G401 (cell line): ENCODE results near the gene ZMIZ1. TPM values are rescaled to one million over a fixed set of nuclear protein-coding genes. Genes with fewer than 3 reads are reported as not detected.

Experiments
- DNase-seq: peaks from one replicate; pipeline ENCODE4 v3.0.0-alpha.2; 2015; ENCODE audit warnings: low spot score
- in situ Hi-C: cut with HindIII; loops from 2 replicates; pipeline ENCODE4 v1.10.0; 2016; ENCODE audit warnings: low sequenced_read_pairs, mixed read lengths
- total RNA-seq: library from RNA; depleted of rRNA; stranded (reverse); fragments of >200 nt; shearing (Covaris generic); gene quantifications from 2 replicates; pipeline ENCODE4 v1.2.3, GENCODE V29; 2014

ZMIZ1 gene
- total RNA-seq, 1 experiment from 2014 or later: 2.3 TPM

DNA sequence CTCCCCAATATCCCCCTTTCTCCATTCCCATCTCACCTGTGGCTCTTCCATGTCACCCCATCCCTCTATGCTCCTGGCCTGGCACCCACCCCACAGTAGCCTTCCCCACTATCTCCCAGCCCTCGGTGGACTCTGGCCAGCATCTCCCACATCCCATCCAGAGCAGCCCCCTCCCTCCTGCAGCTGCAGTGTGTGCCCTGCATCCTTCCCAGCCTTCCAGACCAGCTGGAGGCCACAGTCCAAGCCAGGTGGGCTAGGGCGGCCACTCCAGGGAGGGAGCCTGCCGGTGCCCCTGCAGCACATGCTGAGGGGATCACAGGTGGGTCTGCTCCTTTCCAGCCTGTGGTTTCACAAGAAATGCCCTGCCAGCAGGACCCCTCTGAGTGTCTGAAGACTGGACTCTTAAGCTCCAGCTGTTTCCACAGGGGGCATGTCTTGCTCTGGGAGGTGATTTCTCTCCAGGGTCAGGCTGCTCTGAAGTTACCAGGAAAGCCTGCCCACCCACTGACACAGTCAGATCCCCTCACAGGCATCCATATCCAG is 187.6 kb downstream of the ZMIZ1 start:
- DNase-seq: no peak

DNA sequence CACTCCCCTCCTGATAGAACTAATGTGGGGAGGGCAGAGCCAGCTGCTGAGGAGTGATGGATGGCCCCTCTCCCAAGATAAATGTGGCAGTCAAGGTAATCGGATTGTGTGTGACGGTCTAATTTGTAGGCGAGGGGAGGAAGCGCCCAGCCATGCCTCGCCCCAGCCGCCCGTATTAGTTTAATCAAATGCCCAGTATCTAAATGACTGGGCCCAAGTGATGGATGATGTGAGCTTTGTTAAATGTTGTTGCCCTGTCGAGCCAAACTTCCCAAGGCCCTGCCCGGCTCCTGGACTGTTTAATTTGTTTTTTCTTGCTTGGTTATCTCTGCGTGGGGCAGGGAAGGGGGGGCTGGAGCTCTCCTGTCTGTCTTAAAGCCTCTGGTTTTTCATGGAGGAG is 190.1 kb downstream of the ZMIZ1 start:
- in situ Hi-C loops: no loop called here
- no peak for DNase-seq

More for the DNA sequence above, 187.6 kb downstream of the ZMIZ1 start:
- in situ Hi-C loops: no loop called here

DNA sequence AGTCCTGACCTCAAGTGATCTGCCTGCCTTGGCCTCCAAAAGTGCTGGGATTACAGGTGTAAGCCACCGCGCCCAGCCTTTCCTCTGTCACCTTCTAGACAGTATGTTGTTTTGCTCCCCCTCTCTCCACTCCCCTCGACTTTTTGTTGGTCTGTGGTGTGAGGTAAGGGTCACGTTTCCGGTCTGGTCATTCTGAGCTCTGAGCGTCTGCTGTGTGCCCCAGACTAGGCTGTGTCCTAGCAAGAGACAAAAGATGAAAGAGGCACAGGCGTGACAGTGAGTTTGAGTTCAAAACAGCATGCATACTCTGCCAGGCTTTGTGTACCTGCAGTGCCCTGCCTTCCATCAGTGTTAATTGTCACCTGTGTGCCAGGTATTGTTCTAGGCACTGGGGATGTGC is 191.1 kb downstream of the ZMIZ1 start:
- in situ Hi-C loops: no loop called here

DNA sequence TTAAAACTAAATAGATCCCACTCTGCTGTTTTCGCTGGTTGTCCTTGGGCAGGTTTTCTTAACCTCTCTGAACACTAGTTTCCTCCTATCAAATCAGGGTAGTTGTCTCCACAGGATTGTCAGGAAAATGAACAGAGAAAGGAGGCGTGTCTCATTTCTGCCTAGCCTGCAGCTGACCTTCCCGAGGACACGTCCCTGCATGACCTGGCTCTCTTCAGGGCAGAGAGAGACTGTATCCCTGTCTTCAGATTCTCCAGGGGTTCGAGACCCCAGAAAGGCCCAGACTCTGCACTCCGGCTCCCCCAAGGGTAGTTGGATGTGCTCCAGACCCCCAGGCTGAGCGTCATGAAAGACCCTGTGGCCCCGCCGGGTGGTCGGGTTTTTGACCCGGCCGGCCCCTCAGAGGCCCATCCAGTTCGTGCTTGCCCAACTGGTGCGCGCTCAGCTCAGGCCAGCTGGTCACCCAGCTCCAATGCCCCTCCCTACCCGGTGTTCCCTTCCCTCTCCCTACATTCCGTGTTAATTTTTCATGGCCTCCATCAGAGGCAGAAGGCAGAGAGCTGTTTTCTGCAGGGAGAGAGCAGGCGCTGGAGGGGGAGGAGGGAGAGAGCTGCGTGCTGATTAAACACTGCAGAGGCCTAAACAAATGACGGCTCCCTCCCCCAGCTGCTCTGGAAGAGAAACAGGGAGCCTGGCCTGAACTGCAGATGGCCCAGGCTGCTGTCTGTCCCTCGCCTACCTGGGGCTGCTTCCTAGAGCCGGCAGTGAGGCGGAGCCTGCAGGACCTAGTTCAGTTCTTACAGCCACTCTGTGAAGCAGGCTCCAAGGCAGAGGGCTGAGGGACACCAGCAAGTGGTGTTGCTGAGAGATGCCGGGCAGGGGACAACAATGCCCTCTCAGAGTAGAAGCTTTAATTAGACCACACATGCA is 192.3 kb downstream of the ZMIZ1 start:
- DNase-seq: peak; percentile 82
- in situ Hi-C loops: no loop called here

More for the DNA sequence above, 191.1 kb downstream of the ZMIZ1 start:
- no peak for DNase-seq

DNA sequence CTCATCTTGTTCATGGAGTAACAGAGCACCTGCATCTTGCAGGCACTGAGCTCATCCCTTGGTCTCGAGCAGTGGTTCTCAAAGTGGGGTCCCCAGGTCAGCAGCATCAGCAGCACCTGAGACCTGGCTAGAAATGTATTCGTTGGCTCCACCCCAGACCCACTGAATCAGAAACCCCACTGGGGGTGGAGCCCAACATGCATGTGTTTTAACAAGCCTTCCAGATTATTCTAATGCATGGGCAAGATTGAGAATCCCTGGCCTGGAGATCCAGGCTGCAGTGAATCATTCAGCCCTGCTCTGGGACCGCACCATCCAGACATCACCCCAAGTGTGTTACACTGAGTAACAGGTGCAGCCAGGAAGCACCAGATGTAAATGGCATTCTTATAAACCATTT is 193.4 kb downstream of the ZMIZ1 start:
- in situ Hi-C loops: no loop called here
- no peak for DNase-seq

GRCh38 chr10:79262959-79263746 is 194.4 kb downstream of the ZMIZ1 start:
- no peak for DNase-seq
- in situ Hi-C loops: no loop called here

GRCh38 chr10:79263939-79264338 is 195.2 kb downstream of the ZMIZ1 start:
- DNase-seq: no peak
- in situ Hi-C loops: no loop called here

GRCh38 chr10:79264942-79265341 is 196.2 kb downstream of the ZMIZ1 start:
- no peak for DNase-seq

DNA sequence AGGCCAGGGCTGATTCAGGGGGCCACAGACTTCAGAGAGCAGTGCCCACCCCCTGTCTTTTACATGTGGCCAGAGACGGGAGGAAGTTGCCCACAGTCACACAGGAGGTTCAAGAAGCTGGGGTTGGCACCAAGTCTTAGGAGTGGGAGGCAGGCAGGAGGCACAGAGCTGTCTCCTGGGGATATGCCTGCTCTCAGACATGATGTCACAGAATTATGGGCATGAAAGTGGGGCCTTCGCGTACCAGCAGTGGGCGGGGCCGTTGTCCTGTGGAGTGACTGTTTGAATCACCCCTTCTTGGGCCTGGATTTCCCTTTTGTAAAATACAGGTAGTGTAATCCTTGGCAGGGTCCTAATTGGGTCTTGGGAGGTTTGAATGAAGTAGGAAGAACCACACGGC is 197.3 kb downstream of the ZMIZ1 start:
- in situ Hi-C loops: no loop called here
- no peak for DNase-seq

More at GRCh38 chr10:79264942-79265341, 196.2 kb downstream of the ZMIZ1 start:
- in situ Hi-C loops: no loop called here

DNA sequence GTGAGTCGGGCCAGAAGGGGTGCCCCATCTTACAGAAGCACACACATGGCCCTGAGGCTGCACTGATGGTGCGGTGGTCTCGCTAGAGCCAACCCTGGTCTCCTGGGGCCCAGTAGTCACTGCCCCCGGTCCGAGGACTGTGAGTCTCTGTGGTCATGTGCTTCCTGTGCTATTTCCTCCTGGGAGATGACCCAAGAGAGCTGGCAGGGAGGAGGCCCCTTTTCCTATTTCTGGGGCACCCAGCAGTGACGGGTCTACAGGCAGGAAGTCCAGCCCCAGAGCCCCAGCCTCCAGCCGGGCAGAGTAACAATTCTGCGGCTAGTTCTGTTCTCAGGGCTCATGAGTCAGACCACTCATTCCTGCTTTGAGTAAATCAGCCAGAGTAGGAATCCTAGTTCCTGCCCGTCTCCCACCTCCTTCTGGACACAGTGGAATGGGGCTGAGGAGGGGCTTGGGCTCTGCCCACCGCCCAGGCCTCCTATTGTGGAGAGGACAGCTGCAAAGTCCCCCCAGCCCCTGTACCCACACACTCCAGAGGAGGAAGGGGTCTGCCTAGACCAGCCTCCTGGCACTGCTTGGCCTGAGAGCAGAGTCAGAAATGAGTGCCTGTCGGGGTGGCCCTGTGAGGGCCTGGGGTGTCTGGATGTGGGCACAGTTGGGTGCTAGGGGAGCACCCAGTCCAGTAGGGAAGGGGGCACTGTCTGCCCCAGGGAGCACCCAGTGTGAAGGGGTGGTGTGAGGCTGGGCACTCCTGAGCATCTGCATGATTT is 198.0 kb downstream of the ZMIZ1 start:
- DNase-seq: no peak
- in situ Hi-C loops: no loop called here

DNA sequence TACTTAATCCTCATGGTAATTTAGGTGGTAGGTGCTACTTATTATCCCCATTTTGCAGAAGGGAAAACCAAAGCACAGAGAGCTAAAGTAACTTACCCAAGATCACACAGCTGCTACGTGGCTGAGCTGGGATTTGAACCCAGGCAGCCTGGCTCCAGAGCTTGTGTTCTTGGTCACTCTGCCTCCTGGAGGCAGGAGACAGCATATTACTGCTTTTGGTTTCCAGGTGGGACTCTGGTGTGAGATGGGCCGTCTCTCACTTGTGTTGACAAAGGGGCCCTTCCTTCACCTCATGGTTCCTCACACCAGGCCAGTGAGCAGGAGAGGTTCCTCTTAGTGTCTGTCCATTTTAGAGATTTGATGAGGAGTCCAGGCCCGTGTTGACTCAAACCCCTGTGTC is 198.7 kb downstream of the ZMIZ1 start:
- no peak for DNase-seq
- in situ Hi-C loops: no loop called here

- in situ Hi-C loops: no loop called here
- DNase-seq: no peak
Observed at GRCh38 chr10:79268161-79268601, 199.4 kb downstream of the ZMIZ1 start.

DNA sequence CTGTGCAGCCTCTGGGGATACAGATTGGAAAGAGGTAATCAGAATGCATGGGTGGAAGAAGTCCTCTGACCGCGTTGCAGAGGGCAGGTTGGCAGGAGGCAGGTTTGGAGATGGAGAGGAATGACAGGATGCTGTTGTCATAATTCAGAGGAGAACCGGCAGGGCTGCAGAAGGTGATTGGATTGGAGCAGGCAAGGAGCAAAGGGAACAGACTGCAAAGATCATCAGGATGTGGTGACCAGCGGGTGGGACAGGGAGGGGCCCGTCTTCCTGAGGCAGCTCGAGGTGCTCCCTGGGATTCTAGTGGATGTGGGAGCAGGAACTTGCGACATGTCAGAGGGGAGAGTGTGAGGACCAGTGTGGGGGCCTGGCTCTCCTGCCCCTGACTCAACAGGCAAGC is 200.0 kb downstream of the ZMIZ1 start:
- in situ Hi-C loops: no loop called here
- no peak for DNase-seq

- in situ Hi-C loops: no loop called here
- DNase-seq: no peak
Observed at GRCh38 chr10:79269443-79269842, 200.7 kb downstream of the ZMIZ1 start.

DNA sequence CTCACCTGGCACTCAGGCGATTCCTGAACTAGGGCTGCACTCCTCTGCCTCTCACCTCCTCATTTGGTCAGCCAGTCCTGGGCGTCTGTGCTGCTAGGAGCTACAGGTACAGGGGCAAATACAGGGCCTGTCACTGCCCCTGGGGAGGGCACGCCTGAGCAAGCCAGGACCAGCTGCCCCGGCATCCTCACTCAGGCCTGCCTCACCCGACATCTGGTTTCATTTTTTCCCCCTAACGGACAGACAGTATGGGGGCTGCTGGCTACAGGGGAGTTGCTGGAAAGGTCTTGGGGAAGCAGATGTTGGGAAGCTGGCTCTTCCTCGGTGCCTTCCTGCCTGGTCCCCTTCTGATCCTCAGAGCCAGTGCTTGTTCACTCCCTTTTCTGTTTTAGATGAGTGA is 201.2 kb downstream of the ZMIZ1 start:
- in situ Hi-C loops: no loop called here
- no peak for DNase-seq

DNA sequence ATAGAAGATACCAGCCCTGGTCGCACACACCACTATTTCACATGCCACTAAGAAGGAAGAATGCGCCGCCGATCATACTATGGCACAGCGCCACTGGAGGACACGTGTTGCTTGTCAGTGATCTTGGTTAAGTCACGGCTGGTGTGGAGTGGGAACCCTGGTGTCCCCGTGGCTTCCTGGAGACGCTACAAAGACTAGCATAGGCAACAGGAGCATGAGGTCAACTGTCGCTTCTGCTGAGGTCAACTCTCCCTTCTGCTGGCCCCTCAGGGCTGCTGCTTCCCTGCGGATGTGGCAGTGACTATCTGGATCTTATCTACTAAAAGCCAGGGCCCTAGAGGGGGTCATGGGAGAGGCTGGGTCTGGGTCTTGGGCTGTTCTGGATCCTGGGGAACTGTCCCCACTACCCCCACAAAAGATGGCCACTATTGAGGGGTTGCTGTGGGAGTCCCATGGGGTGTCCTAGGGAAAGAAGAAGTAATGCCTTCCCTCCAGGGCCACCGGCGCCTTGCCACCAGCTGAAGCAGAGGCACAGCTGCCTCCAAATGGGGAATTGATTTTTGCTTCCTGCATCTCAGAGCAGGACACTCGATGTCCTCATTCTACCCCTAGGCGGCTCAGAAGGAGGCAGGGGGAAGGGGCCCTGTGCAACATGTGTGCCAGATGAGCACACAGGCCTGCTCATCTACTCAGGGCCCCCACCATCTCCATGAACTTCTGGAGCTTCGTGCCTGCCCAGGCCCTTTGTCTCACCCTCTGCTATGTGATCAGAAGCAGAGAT is 201.9 kb downstream of the ZMIZ1 start:
- in situ Hi-C loops: no loop called here
- no peak for DNase-seq

GRCh38 chr10:79272353-79272752 is 203.6 kb downstream of the ZMIZ1 start:
- in situ Hi-C loops: no loop called here
- no peak for DNase-seq

DNA sequence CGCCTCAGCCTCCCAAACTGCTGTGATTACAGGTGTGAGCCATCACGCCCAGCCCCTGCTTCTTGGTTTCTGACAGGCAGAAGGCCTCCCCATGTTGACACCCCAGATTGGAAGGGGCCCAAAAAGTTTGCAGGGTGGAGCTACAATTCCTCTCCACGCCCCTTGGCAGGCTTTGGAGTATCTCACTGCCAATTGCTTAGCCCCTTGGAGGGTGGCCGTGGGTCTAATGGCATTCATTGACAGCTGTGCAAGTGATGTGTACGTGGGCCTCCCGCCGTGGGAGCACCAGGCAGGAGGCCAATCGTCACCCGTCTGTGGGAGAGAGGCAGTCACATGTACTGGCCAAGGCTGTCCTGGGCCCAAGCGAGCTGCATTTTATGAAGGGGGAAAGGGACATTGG is 204.8 kb downstream of the ZMIZ1 start:
- in situ Hi-C loops: no loop called here
- no peak for DNase-seq
